Activated CD4-positive, CD25-positive, alpha-beta regulatory T cell (primary cell): ENCODE data around the gene TNFRSF25.
"Not testable (repeated sequence)": the region's sequence is repeated elsewhere in the genome, so short reads cannot be mapped to it uniquely, and the experiment has no call there.

Experiments used
- DNase-seq, 4 experiments: peaks; one replicate each; lab custom pipeline; 2025; lab: John Stamatoyannopoulos, UW

TNFRSF25 gene

GRCh38 chr1:6453895-6454855 is 11.8 kb downstream of the TNFRSF25 start:
- DNase-seq: not testable (repeated sequence)

GRCh38 chr1:6450943-6451373 is 15.0 kb downstream of the TNFRSF25 start:
- DNase-seq: no peak

GRCh38 chr1:6450486-6450885 is 15.5 kb downstream of the TNFRSF25 start:
- DNase-seq: not testable (repeated sequence)

- no peak for DNase-seq
Observed at GRCh38 chr1:6450005-6450450, 15.9 kb downstream of the TNFRSF25 start.

GRCh38 chr1:6448749-6449631 is 17.0 kb downstream of the TNFRSF25 start:
- no peak for DNase-seq

GRCh38 chr1:6447818-6448748 is 17.9 kb downstream of the TNFRSF25 start:
- no peak for DNase-seq

- DNase-seq: no peak
Observed at GRCh38 chr1:6447016-6447817, 18.8 kb downstream of the TNFRSF25 start.

- DNase-seq: no peak
Observed at GRCh38 chr1:6446665-6447015, 19.3 kb downstream of the TNFRSF25 start.

GRCh38 chr1:6445929-6446328 is 20.0 kb downstream of the TNFRSF25 start:
- DNase-seq: not testable (repeated sequence)

GRCh38 chr1:6445062-6445763 is 20.8 kb downstream of the TNFRSF25 start:
- DNase-seq: no peak

- DNase-seq: no peak
Observed at GRCh38 chr1:6444377-6444776, 21.6 kb downstream of the TNFRSF25 start.

GRCh38 chr1:6443339-6444115 is 22.4 kb downstream of the TNFRSF25 start:
- no peak for DNase-seq

- DNase-seq: no peak
Observed at GRCh38 chr1:6441586-6441985, 24.4 kb downstream of the TNFRSF25 start.

- peak; percentile 20 to 59 (median 44) for DNase-seq
Observed at GRCh38 chr1:6440198-6441126, 25.5 kb downstream of the TNFRSF25 start.

- DNase-seq: peak; percentile 37 to 60 (median 45)
Observed at GRCh38 chr1:6438047-6438525, 27.9 kb downstream of the TNFRSF25 start.

GRCh38 chr1:6437012-6437700 is 28.8 kb downstream of the TNFRSF25 start:
- not testable (repeated sequence) for DNase-seq

GRCh38 chr1:6436277-6436676 is 29.7 kb downstream of the TNFRSF25 start:
- not testable (repeated sequence) for DNase-seq
